ENCODE measurements around the gene OVOL3.

OVOL3 gene

DNA sequence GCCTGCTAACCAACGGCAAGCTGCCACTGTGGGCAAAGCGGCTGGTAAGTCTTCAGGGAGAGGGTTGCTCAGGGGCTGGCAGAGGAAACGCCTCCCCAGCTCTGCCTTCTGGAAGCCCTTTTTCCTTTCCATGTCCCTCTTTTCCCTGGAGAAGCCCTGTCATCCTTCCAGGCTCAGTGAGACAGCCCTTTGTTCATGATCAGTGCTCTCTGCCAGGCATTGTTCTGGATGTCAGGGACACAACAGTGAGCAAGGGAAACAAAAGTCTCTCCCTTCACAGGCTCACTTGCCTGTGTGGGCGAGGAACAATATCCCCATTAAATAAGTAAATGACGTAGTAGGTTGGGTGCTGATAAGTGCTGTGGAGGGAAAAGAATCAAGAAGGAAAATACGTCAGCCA is 13.9 kb upstream of the OVOL3 start:
- no peak for DNase-seq (ENCODE audit: low read depth in 1 of 2, low spot score in 1 of 2)
- Histone ChIP-seq H3K27ac (replicated peaks) (no peak overlapping the region), H3K4me3 (replicated peaks; ENCODE audit: insufficient read depth, low read length) (no peak overlapping the region), H3K27me3 (ENCODE audit: insufficient read depth, poor library complexity, severe bottlenecking) (no peaks in the 10 kb centered on the region)
- TF ChIP-seq, protein P1, sequence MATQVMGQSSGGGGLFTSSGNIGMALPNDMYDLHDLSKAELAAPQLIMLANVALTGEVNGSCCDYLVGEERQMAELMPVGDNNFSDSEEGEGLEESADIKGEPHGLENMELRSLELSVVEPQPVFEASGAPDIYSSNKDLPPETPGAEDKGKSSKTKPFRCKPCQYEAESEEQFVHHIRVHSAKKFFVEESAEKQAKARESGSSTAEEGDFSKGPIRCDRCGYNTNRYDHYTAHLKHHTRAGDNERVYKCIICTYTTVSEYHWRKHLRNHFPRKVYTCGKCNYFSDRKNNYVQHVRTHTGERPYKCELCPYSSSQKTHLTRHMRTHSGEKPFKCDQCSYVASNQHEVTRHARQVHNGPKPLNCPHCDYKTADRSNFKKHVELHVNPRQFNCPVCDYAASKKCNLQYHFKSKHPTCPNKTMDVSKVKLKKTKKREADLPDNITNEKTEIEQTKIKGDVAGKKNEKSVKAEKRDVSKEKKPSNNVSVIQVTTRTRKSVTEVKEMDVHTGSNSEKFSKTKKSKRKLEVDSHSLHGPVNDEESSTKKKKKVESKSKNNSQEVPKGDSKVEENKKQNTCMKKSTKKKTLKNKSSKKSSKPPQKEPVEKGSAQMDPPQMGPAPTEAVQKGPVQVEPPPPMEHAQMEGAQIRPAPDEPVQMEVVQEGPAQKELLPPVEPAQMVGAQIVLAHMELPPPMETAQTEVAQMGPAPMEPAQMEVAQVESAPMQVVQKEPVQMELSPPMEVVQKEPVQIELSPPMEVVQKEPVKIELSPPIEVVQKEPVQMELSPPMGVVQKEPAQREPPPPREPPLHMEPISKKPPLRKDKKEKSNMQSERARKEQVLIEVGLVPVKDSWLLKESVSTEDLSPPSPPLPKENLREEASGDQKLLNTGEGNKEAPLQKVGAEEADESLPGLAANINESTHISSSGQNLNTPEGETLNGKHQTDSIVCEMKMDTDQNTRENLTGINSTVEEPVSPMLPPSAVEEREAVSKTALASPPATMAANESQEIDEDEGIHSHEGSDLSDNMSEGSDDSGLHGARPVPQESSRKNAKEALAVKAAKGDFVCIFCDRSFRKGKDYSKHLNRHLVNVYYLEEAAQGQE (IDR thresholded peaks at IDR 0.05; ENCODE audit: insufficient replicate concordance, low read depth): no peak
- TF ChIP-seq POLR2AphosphoS5 (IDR thresholded peaks at IDR 0.05; ENCODE audit: low read depth): no peak
- TF ChIP-seq SPI1 (IDR thresholded peaks at IDR 0.05; ENCODE audit: borderline replicate concordance, low read depth): no peak
- no peak for TF ChIP-seq GABPA (IDR thresholded peaks at IDR 0.05; ENCODE audit: low read depth)
- TF ChIP-seq, protein P2, sequence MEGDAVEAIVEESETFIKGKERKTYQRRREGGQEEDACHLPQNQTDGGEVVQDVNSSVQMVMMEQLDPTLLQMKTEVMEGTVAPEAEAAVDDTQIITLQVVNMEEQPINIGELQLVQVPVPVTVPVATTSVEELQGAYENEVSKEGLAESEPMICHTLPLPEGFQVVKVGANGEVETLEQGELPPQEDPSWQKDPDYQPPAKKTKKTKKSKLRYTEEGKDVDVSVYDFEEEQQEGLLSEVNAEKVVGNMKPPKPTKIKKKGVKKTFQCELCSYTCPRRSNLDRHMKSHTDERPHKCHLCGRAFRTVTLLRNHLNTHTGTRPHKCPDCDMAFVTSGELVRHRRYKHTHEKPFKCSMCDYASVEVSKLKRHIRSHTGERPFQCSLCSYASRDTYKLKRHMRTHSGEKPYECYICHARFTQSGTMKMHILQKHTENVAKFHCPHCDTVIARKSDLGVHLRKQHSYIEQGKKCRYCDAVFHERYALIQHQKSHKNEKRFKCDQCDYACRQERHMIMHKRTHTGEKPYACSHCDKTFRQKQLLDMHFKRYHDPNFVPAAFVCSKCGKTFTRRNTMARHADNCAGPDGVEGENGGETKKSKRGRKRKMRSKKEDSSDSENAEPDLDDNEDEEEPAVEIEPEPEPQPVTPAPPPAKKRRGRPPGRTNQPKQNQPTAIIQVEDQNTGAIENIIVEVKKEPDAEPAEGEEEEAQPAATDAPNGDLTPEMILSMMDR (IDR thresholded peaks at IDR 0.05; ENCODE audit: insufficient read depth, low read length): no peak

DNA sequence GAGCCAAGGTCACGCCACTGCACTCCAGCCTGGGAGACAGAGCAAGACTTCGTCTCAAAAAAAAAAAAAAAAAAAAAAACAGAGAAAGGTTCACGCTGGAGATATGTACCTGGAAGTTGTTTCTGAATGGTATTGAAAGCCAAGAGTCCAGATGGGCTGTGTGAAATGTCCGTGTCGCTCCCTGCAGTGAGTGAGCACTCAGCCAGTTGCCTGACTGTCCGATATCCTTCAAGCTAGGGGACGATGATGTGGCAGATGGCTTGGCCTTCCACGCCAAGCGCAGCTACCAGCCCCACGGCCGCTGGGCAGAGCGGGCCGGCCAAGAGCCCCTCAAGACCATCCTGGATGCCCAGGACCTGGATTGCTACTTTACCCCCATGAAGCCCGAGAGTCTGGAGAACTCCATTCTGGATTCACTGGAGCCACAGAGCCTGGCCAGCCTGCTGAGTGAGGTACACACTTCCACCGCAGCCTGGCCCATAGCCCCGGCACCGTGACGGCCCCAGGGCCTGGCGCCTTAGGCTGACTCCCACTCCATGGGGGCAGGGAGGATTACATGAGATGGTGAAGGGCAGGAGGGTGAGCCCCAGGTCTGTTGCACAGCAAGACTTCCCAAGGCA is 11.7 kb upstream of the OVOL3 start:
- Histone ChIP-seq H3K27ac (replicated peaks) (no peak overlapping the region), H3K4me3 (replicated peaks; ENCODE audit: insufficient read depth, low read length) (no peak overlapping the region), H3K27me3 (ENCODE audit: insufficient read depth, poor library complexity, severe bottlenecking) (no peaks in the 10 kb centered on the region)
- TF ChIP-seq, protein P1 (IDR thresholded peaks at IDR 0.05; ENCODE audit: insufficient replicate concordance, low read depth): no peak
- no peak for TF ChIP-seq SPI1 (IDR thresholded peaks at IDR 0.05; ENCODE audit: borderline replicate concordance, low read depth)
- TF ChIP-seq, protein P2 (IDR thresholded peaks at IDR 0.05; ENCODE audit: insufficient read depth, low read length): no peak
- DNase-seq (ENCODE audit: low read depth in 1 of 2, low spot score in 1 of 2): no peak

DNA sequence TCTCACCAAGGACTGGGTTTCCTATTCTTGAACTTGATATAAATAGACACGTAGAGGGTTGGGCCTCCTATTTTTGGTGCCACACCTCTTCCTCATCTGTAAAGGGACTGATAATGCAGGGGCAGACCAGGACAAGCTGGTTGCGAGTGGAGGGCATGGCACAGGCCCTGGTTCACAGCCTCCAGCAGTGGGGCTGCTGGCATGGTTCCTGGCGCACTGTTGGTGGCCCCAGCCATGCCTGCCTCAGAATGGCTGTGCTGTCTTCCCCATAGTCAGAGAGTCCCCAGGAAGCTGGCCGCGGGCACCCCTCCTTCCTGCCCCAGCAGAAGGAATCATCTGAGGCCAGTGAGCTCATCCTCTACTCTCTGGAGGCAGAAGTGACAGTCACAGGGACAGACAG is 10.5 kb upstream of the OVOL3 start:
- no peaks in the 10 kb centered on the region for H3K27me3 ChIP-seq (ENCODE audit: insufficient read depth, poor library complexity, severe bottlenecking)
- no peak for TF ChIP-seq GABPA (IDR thresholded peaks at IDR 0.05; ENCODE audit: low read depth)
- TF ChIP-seq, protein P1 (IDR thresholded peaks at IDR 0.05; ENCODE audit: insufficient replicate concordance, low read depth): no peak
- TF ChIP-seq SPI1 (IDR thresholded peaks at IDR 0.05; ENCODE audit: borderline replicate concordance, low read depth): no peak
- TF ChIP-seq POLR2AphosphoS5 (IDR thresholded peaks at IDR 0.05; ENCODE audit: low read depth): no peak
- no peak overlapping the region for H3K27ac ChIP-seq (replicated peaks)
- H3K4me3 ChIP-seq (replicated peaks; ENCODE audit: insufficient read depth, low read length): no peak overlapping the region
- no peak for DNase-seq (ENCODE audit: low read depth in 1 of 2, low spot score in 1 of 2)

Data from HL-60 (cell line).